Measurements from ENCODE around the gene CRY2.

GRCh38 chr11:45859661-45860140 is 12.4 kb downstream of the CRY2 start:
- TF ChIP-seq, protein P1, sequence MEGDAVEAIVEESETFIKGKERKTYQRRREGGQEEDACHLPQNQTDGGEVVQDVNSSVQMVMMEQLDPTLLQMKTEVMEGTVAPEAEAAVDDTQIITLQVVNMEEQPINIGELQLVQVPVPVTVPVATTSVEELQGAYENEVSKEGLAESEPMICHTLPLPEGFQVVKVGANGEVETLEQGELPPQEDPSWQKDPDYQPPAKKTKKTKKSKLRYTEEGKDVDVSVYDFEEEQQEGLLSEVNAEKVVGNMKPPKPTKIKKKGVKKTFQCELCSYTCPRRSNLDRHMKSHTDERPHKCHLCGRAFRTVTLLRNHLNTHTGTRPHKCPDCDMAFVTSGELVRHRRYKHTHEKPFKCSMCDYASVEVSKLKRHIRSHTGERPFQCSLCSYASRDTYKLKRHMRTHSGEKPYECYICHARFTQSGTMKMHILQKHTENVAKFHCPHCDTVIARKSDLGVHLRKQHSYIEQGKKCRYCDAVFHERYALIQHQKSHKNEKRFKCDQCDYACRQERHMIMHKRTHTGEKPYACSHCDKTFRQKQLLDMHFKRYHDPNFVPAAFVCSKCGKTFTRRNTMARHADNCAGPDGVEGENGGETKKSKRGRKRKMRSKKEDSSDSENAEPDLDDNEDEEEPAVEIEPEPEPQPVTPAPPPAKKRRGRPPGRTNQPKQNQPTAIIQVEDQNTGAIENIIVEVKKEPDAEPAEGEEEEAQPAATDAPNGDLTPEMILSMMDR (IDR thresholded peaks at IDR 0.05 in 4 of 5, conservative IDR thresholded peaks at IDR 0.05 in 1 of 5), result no peak
- peak; percentile 55 to 59 for TF ChIP-seq POLR2A (IDR thresholded peaks at IDR 0.05)

Measured in gastrocnemius medialis (tissue), 4 donors.